ENCODE measurements around the gene OGDH.

DNA sequence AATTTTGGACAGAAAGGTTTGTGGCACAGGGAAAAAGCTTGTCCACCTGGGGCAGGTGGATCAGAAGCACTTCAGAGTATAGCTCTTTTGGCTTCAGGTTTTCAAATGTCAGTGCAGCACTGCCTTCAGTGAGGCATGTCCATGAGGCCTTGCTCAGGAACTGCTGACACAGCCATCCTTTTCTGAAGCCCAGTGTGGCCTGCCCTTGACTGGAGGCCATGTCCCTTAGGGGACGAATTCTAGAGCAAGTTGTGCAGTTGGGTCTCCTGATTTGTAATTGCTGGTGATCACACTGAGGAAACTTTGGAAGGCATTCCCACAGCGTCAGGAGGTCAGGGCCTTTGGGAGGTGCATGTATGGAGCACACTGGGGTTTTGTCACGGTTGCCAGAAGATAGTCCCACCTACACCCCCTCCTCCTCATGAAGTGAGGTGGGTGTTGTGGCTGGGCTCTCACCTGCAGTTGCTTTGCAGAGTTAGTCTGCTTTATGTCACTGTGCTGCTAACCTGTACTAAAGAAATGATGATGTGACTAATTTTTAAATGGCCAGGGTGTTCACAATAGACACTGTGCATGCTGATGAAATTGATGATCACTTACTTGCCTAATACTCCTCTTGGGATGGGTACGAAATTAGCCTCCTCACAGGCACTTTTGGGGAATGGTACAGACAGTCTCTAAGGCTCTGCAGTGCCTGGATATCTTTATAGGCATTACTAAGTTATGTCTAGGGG, 41.7 kb downstream of the OGDH start:
- TF ChIP-seq GATA3 (IDR thresholded peaks at IDR 0.05; ENCODE audit: low read depth, low read length) (no peak), GATA2 (IDR thresholded peaks at IDR 0.05; ENCODE audit: low read depth, low read length) (no peak)
